ENCODE results near the gene EPB41L3.

- TF ChIP-seq CTCF (IDR thresholded peaks at IDR 0.05) (no peak), POLR2A (IDR thresholded peaks at IDR 0.05) (no peak)
Observed at GRCh38 chr18:5350636-5351035, 193.2 kb downstream of the EPB41L3 start.
